RWPE1 (cell line): Measurements from ENCODE around the gene COL15A1.

Experiments
- CTCF ChIA-PET: fragments of 350-600 bp; sonication (Branson Sonifier 250); formaldehyde crosslinking; extraction: SDS; loops from one replicate; lab custom pipeline; 2021; lab: Yijun Ruan, JAX
- POLR2A ChIA-PET: fragments of 400-600 bp; formaldehyde crosslinking; extraction: SDS; loops from one replicate; lab custom pipeline; 2020; ENCODE audit warnings: antibody characterized with exemption; ENCODE audit not compliant: low non-redundant PET; lab: Yijun Ruan, JAX
- DNase-seq: peaks from one replicate; pipeline ENCODE4 v3.0.0; 2012; ENCODE audit warnings: low spot score
- H3K27ac ChIP-seq: fragments of 450-650 bp; 2 replicates; pipeline ENCODE4 v1.5.1; 2017
- CTCF ChIP-seq: fragments of 450-650 bp; conservative IDR thresholded peaks from 2 replicates; pipeline ENCODE4 v1.5.1; 2017; ENCODE audit warnings: low read depth, mild to moderate bottlenecking

Gene COL15A1

GRCh38 chr9:98978231-98978681, 34.5 kb downstream of the COL15A1 start:
- DNase-seq = no peak
- CTCF ChIA-PET = interaction anchor here (0.5 to 1.0 kb wide), 5 partner anchors 130 to 844 kb away, joined by 3 to 5 read pairs (median 4); no protein-coding TSS in a partner anchor
- POLR2A ChIA-PET = no interaction called here
- no peak for TF ChIP-seq CTCF
- no peak overlapping the region for H3K27ac ChIP-seq

GRCh38 chr9:98980291-98980690, 36.6 kb downstream of the COL15A1 start:
- no peak for DNase-seq
- no peak for TF ChIP-seq CTCF
- H3K27ac ChIP-seq = no peak overlapping the region
- ChIA-PET POLR2A (no interaction called here), CTCF (interaction anchor here (0.6 kb wide), 1 partner anchor 132 kb away, joined by 3 read pairs; no protein-coding TSS in a partner anchor)

- no peak overlapping the region for H3K27ac ChIP-seq
- ChIA-PET POLR2A (no interaction called here), CTCF (interaction anchor here (0.5 to 1.1 kb wide), 3 partner anchors 8 to 111 kb away, joined by 3 to 4 read pairs (median 3); no protein-coding TSS in a partner anchor)
- no peak for TF ChIP-seq CTCF
- no peak for DNase-seq
Observed at GRCh38 chr9:98983295-98984268, 39.9 kb downstream of the COL15A1 start.

- no peak for DNase-seq
- ChIA-PET POLR2A (no interaction called here), CTCF (interaction anchor here (0.6 kb wide), 1 partner anchor 621 kb away, joined by 3 read pairs; no protein-coding TSS in a partner anchor)
- no peak overlapping the region for H3K27ac ChIP-seq
- no peak for TF ChIP-seq CTCF
Observed at GRCh38 chr9:98985596-98985995, 41.9 kb downstream of the COL15A1 start.

GRCh38 chr9:98986866-98987651, 43.4 kb downstream of the COL15A1 start:
- no peak for TF ChIP-seq CTCF
- CTCF ChIA-PET = interaction anchor here (0.6 kb wide), 1 partner anchor 182 kb away, joined by 3 read pairs; no protein-coding TSS in a partner anchor
- H3K27ac ChIP-seq = no peak overlapping the region
- no peak for DNase-seq
- POLR2A ChIA-PET = no interaction called here
